Adrenal gland (tissue), 12 donors: ENCODE measurements around the gene RABGAP1L. TPM values are rescaled to one million over a fixed set of nuclear protein-coding genes. Genes with fewer than 3 reads are reported as not detected.
"Not testable (repeated sequence)": the region's sequence is repeated elsewhere in the genome, so short reads cannot be mapped to it uniquely, and the experiment has no call there.

Source experiments
- DNase-seq, 7 donors: peaks; one replicate each; pipeline ENCODE4 v3.0.0-alpha.2; 2019 to 2020
- H3K27ac ChIP-seq, 5 donors: fragments of 200-600 bp; sonication (generic) in 4 of 5; 1 replicate in 3 of 5; 2 replicates in 2 of 5; pipeline versions ENCODE4 v1.5.1 to v1.8.0; 2016 to 2020; ENCODE audit warnings: mild to moderate bottlenecking in 1 of 5
- H3K27me3 ChIP-seq: fragments of 200-600 bp; 2 replicates; pipeline ENCODE4 v1.8.0; 2021
- H3K36me3 ChIP-seq, 2 donors: fragments of 200-600 bp; replicated peaks in 1 of 2; 1 replicate in 1 of 2; 2 replicates in 1 of 2; pipeline versions ENCODE4 v1.5.1 to v1.8.0; 2018 to 2022
- H3K4me1 ChIP-seq, 2 donors: fragments of 200-600 bp; replicated peaks in 1 of 2; 1 replicate in 1 of 2; 2 replicates in 1 of 2; pipeline versions ENCODE4 v1.5.1 to v1.8.0; 2018 to 2021
- H3K4me3 ChIP-seq, 4 donors: fragments of 200-600 bp; sonication (generic) in 3 of 4; one replicate each; pipeline ENCODE4 v1.5.1; 2016 to 2018
- H3K9me3 ChIP-seq, 3 donors: fragments of 200-600 bp; sonication (generic) in 1 of 3; replicated peaks in 1 of 3; 1 replicate in 2 of 3; 2 replicates in 1 of 3; pipeline versions ENCODE4 v1.5.1 to v1.8.0; 2016 to 2021
- CTCF ChIP-seq, 6 experiments: fragments of 450-650 bp in 4 of 6; fragments of 200-600 bp in 2 of 6; sonication (generic) in 1 of 6; IDR thresholded peaks; 1 replicate in 5 of 6; 2 replicates in 1 of 6; pipeline versions ENCODE4 v1.5.1 to v1.8.0; 2016 to 2021; ENCODE audit warnings: antibody characterized with exemption in 6 of 6, mild to moderate bottlenecking in 2 of 6, moderate library complexity in 1 of 6
- POLR2A ChIP-seq, 2 donors: fragments of 450-650 bp; IDR thresholded peaks; one replicate each; pipeline ENCODE4 v1.6.1; 2017; ENCODE audit warnings: antibody characterized with exemption in 2 of 2, mild to moderate bottlenecking in 2 of 2, moderate library complexity in 1 of 2
- WGBS, 4 donors: extraction: QIAGEN DNeasy Blood & Tissue Kit in 2 of 4; methylation state at CpG; one replicate each; pipeline versions ENCODE4 v1.1.5 to v1.1.7; 2013 to 2017; 5-methylcytosine and 5-hydroxymethylcytosine counted together
- intact Hi-C, 2 donors: fragments of 100-400 bp; cut with DNase I; formaldehyde crosslinking; loops; one replicate each; pipeline versions ENCODE4 v1.14.1 to v1.15.0; 2022 to 2023
- polyA plus RNA-seq, 3 donors: library from polyadenylated mRNA; stranded (reverse); fragments of 200-250 nt in 2 of 3; fragments of 350-450 nt in 1 of 3; fragmentation: Illumina TruSeq in 1 of 3; extraction: RNeasy Lipid Tissue Mini Kit (QIAGEN cat#74804) in 1 of 3; gene quantifications; one replicate each; pipeline ENCODE4 v1.2.3, GENCODE V29; 2013 to 2014
- total RNA-seq, 9 donors: library from RNA; depleted of rRNA in 4 of 9; stranded (reverse); fragments of >200 nt in 4 of 9; fragments of 120-200 nt in 1 of 9; fragmentation: NEBNext Ultra II Directional in 1 of 9; extraction: Animal tissue kit (Norgen Biotek cat#: 25700) in 1 of 9; gene quantifications; one replicate each; pipeline versions ENCODE4 v1.1.0 to v1.2.4, GENCODE V29; 2013 to 2023
- donor health status: healthy with polysubstance abuse.
- donor health status: Bipolar disorder and iron deficiency.
- donor health status: DM: yes; HTN: yes; CAD: no.
- donor health status: DM: no; HTN: no; CAD: no.
- donor health status: DM: no; HTN: no; CAD: no.
- donor health status: DM: yes; HTN: yes; CAD: no.

RABGAP1L gene
- total and polyA plus RNA-seq, 12 donors: 10.4 to 29.9 (median 19.7) TPM

GRCh38 chr1:174491606-174492005, 332.3 kb downstream of the RABGAP1L start:
- DNase-seq: no peak
- no peaks in the 10 kb centered on the region for H3K36me3 ChIP-seq
- intact Hi-C loops: no loop called here
- TF ChIP-seq POLR2A (IDR thresholded peaks at IDR 0.05): no peak
- TF ChIP-seq CTCF (IDR thresholded peaks at IDR 0.05): no peak
- no peak overlapping the region for H3K27ac ChIP-seq
- no peaks in the 10 kb centered on the region for H3K27me3 ChIP-seq
- no peak overlapping the region for H3K4me3 ChIP-seq
- no peaks in the 10 kb centered on the region for H3K9me3 ChIP-seq
- no peaks in the 10 kb centered on the region for H3K4me1 ChIP-seq
- whole genome bisulfite sequencing, 4 donors: 95 to 100% (median 97%) methylated on average over 1 to 2 of the region's 2 CpGs

- Histone ChIP-seq H3K9me3 (no peaks in the 10 kb centered on the region), H3K27me3 (no peaks in the 10 kb centered on the region), H3K4me3 (no peak overlapping the region), H3K4me1 (peaks cover 0 to 9% of the 10 kb centered on the region in 2 donors), H3K36me3 (no peaks in the 10 kb centered on the region), H3K27ac (no peak overlapping the region)
- TF ChIP-seq POLR2A (IDR thresholded peaks at IDR 0.05) (no peak), CTCF (IDR thresholded peaks at IDR 0.05) (no peak)
- no peak for DNase-seq
- intact Hi-C loops: no loop called here
These were observed 338.2 kb downstream of the RABGAP1L start for GRCh38 chr1:174497478-174497877.

- whole genome bisulfite sequencing, 4 donors: 93 to 97% (median 95%) methylated on average over 6 of the region's 6 CpGs
- H3K27ac ChIP-seq, H3K27me3 ChIP-seq, DNase-seq, H3K4me3 ChIP-seq, H3K9me3 ChIP-seq, H3K4me1 ChIP-seq, H3K36me3 ChIP-seq, intact Hi-C loops: not testable (repeated sequence)
These were observed 357.4 kb downstream of the RABGAP1L start for GRCh38 chr1:174516755-174517154.

- H3K4me1 ChIP-seq: no peaks in the 10 kb centered on the region
- intact Hi-C loops: no loop called here
- no peak overlapping the region for H3K4me3 ChIP-seq
- no peaks in the 10 kb centered on the region for H3K36me3 ChIP-seq
- no peak for DNase-seq
- H3K27ac ChIP-seq: no peak overlapping the region
- no peaks in the 10 kb centered on the region for H3K27me3 ChIP-seq
- no peak for TF ChIP-seq POLR2A (IDR thresholded peaks at IDR 0.05)
- TF ChIP-seq CTCF (IDR thresholded peaks at IDR 0.05): no peak
- H3K9me3 ChIP-seq: no peaks in the 10 kb centered on the region
- WGBS, 4 donors: 35 to 44% (median 42%) methylated on average over 2 of the region's 2 CpGs
These were observed 360.5 kb downstream of the RABGAP1L start for GRCh38 chr1:174519844-174520243.

GRCh38 chr1:174531751-174532150, 372.4 kb downstream of the RABGAP1L start:
- Histone ChIP-seq H3K4me1 (no peaks in the 10 kb centered on the region), H3K9me3 (peaks cover 0 to 11% (median 0%) of the 10 kb centered on the region in 3 donors), H3K36me3 (no peaks in the 10 kb centered on the region), H3K27me3 (no peaks in the 10 kb centered on the region), H3K27ac (no peak overlapping the region), H3K4me3 (no peak overlapping the region)
- DNase-seq: no peak
- 97 to 100% (median 98%) methylated on average over 1 of the region's 1 CpG for whole genome bisulfite sequencing, 4 donors
- intact Hi-C loops: no loop called here
- no peak for TF ChIP-seq POLR2A (IDR thresholded peaks at IDR 0.05)
- no peak for TF ChIP-seq CTCF (IDR thresholded peaks at IDR 0.05)
